Measurements from ENCODE around the gene OAS1. TPM values are rescaled to one million over a fixed set of nuclear protein-coding genes. Genes with fewer than 3 reads are reported as not detected.
"Not testable (repeated sequence)": the region's sequence is repeated elsewhere in the genome, so short reads cannot be mapped to it uniquely, and the experiment has no call there.

Gene OAS1
- total RNA-seq, 1 donor from 2014 or later, result 29.0 TPM

GRCh38 chr12:112900298-112901145 lies 6.2 kb upstream of the OAS1 start:
- peak in 1 of 2 donors; percentile 66 for DNase-seq (ENCODE audit: low read depth in 2 of 2)

DNA sequence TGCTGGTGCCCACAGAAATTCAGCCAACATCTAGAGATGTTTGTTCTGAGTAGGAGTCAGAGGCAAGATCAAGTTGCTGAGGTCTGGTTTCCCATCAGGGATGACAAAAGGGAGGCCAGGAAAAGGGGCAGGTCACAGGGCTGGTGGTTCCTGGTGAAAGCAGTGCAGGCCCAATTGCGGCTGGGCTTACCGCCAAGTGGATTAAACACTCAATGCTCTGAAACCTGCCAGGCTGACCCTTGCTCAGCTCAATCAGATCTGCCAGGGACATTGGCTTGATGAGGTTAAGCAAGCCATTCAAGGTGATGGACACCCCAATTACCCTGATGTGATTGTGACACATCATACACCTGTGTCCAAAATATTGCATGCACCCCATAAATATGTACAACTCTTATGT lies 5.5 kb upstream of the OAS1 start:
- peak in 1 of 2 donors; percentile 67 for DNase-seq (ENCODE audit: low read depth in 2 of 2)

DNA sequence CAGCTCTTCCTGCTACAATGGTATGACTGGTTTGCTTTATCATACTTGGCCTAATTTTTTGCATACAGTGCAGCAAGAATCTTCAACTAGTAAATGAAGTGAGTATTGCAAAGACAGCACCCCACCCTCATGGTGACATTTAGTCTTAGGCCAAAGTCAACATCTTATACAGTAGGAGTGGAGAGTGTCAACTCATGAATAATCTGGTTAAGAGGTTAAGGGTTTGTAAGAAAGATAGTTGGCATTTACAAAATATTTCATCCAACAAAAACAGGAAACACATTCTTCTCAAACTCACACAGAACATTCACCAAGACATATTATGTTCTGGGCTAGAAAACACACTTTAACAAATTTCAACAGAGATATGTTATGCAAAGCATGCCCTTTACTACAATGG lies 2.2 kb upstream of the OAS1 start:
- DNase-seq (ENCODE audit: low read depth in 2 of 2), result peak in 1 of 2 donors; percentile 50

GRCh38 chr12:112905451-112906089 lies 1.2 kb upstream of the OAS1 start:
- DNase-seq (ENCODE audit: low read depth in 2 of 2), result peak in 1 of 2 donors; percentile 30

DNA sequence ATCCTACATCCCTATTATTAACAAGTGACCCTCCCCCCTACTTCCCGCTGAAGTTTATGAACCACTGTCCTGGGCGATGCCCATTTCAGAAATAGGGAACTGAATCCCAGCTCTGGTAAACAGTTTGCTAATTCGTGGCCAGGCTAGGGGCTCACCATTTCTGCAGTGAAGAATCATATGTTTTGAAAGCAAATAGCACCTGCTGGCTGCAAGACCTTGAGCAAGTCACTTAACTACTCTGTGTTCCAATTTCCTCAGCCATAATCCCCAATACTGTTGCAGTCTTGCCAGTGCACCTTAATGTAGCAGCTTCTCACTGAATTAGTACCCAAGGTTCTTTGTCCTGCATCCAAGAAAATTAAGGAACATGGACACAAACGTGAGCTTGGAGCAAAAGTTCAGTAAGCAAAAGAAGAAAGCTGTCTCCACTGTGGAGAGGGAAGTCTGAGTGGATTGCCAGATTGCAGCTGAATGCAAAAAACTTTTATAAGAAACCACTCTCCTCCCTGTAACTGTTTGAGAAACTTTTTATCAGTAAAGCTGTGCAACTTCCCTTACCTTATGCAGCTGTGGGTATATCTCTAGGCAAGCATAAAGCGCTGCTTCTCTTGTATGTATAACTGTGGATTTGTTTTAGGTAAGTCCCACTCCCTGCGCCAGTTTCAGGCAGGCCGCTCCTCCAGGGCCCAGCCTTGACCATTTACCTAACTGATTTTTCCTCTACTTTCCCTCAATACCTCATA lies 824 bp downstream of the OAS1 start:
- DNase-seq (ENCODE audit: low read depth in 2 of 2), result no peak

DNA sequence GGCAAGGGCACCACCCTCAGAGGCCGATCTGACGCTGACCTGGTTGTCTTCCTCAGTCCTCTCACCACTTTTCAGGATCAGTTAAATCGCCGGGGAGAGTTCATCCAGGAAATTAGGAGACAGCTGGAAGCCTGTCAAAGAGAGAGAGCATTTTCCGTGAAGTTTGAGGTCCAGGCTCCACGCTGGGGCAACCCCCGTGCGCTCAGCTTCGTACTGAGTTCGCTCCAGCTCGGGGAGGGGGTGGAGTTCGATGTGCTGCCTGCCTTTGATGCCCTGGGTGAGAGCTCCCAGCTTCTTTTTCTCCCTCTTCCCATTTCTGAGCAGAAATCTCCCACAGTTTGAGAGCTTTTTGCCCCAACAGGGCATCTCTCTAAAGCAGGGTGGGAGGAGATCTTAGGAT lies 1.8 kb downstream of the OAS1 start:
- peak in 1 of 2 donors; percentile 16 for DNase-seq (ENCODE audit: low read depth in 2 of 2)

- no peak for DNase-seq (ENCODE audit: low read depth in 2 of 2)
Measured at GRCh38 chr12:112909693-112910092, 2.9 kb downstream of the OAS1 start.

- no peak for DNase-seq (ENCODE audit: low read depth in 2 of 2)
Measured at GRCh38 chr12:112913038-112913688, 6.4 kb downstream of the OAS1 start.

DNA sequence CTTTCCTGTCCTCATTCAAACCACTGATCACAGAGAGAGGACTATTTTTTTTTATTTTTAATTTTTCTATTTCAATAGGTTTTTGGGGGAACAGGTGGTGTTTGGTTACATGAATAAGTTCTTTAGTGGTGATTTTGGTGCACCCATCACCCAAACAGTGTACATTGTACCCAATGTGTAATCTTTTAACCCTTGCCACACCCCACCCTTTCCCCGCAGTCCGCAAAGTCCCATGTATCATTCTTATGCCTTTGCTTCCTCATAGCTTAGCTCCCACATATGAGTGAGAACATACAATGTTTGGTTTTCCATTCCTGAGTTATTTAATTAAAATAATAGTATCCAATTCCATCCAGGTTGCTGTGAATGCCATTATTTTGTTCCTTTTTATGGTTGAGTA lies 7.1 kb downstream of the OAS1 start:
- DNase-seq (ENCODE audit: low read depth in 2 of 2), result not testable (repeated sequence)

DNA sequence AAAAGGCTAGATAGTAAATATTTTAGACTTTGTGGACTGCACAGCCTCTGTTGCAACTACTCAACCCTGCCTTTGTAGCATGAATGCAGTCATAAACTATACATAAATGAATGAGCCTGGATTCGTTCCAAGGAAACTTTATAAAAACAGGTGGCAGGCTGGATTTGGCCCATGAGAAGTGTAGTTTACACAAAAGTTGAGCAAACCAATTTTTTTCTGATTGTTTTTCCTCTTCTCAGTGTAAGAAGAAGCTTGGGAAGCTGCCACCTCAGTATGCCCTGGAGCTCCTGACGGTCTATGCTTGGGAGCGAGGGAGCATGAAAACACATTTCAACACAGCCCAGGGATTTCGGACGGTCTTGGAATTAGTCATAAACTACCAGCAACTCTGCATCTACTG lies 9.5 kb downstream of the OAS1 start:
- DNase-seq (ENCODE audit: low read depth in 2 of 2), result peak; percentile 61 to 64

DNA sequence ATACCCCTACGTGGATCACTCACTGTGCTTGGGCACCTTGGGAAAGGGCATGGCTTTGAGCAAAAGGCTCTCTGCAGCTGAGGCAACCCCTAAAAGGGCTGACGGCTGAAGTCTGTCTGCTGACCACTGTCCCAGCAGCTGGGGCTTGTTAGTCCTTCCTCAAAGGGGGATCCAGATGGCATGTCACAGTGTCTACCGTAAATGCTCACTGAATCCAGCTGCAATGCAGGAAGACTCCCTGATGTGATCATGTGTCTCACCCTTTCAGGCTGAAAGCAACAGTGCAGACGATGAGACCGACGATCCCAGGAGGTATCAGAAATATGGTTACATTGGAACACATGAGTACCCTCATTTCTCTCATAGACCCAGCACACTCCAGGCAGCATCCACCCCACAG lies 12.4 kb downstream of the OAS1 start:
- DNase-seq (ENCODE audit: low read depth in 2 of 2), result no peak

- DNase-seq (ENCODE audit: low read depth in 2 of 2), result no peak
Measured at GRCh38 chr12:112924986-112925385, 18.2 kb downstream of the OAS1 start.

DNA sequence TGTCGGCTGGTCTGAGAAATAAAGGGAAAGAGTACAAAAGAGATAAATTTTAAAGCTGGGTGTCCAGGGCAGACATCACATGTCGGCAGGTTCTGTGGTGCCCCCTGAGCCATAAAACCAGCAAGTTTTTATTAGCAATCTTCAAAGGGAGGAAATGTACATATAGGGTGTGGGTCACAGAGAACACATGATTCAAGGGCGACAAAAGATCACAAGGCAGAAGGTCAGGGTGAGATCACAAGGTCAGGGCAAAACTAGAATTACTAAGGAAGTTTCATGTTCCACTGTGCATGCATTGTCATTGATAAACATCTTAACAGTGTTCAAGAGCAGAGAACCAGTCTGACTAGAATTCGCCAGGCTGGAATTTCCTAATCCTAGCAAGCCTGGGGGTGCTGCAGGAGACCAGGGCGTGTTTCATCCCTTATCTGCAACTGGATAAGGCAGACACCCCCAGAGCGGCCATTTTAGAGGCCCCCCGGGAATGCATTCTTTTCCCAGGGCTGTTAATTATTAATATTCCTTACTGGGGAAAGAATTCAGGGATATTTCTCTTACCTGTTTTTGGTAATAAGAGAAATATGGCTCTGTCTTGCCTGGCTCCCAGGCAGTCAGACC lies 19.8 kb downstream of the OAS1 start:
- DNase-seq (ENCODE audit: low read depth in 2 of 2), result not testable (repeated sequence)

DNA sequence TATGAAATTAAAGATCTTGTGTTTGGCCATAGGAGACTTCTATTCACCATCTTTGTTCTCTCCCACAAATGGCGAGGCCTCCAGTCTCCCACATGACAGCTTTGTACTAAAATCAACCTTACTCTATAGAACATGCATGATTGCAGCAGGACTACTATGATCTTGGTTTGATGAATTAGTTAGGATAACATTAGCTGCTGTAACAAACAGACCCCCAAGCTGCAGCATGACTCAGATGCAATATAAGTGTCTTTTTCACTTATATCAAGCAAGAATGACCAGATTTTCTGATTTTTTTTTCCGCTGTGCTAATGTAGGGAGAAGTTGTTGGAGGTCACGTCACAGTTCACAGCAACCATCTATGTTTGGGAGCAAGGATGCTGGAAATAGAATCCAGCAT lies 20.7 kb downstream of the OAS1 start:
- no peak for DNase-seq (ENCODE audit: low read depth in 2 of 2)

DNA sequence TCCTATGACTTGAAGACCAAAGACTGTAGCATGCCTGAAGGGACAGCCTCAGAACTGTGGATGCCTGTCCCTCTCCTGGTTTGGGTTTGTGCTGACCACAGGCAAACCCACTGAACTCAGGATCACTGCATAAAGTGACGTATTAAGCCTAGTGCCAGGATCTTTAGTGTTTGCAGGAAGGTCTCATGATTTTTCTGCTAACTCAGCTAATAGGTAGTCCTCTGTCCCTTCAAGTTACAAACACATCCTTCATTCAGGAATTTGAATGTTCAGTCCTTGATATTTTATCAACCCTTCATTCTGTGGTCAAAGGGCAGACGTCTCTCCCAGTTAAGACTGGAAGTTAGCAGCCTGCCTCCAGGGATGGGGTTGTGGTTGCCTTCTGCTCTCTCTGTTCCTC lies 21.2 kb downstream of the OAS1 start:
- no peak for DNase-seq (ENCODE audit: low read depth in 2 of 2)

DNA sequence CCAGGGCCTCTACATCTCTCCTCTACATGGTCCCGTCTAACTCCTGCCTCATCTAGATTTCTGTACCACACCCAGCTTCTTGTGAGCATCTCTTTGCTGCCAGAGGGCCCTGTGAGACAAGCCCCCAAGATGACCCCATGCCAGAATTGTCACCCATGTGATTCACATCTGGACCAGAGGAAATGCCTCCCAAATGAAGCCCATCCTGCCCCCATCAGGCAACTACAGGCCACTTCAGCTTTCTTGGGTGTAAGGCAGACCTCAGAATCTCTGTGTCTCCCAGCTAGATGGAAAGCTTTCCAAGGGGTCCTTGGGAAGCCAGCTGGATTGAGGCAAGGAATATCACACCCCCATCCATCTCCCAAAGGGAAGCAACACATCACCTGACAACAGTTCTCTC lies 22.2 kb downstream of the OAS1 start:
- DNase-seq (ENCODE audit: low read depth in 2 of 2), result no peak

GRCh38 chr12:112929715-112930114 lies 23.0 kb downstream of the OAS1 start:
- no peak for DNase-seq (ENCODE audit: low read depth in 2 of 2)

DNA sequence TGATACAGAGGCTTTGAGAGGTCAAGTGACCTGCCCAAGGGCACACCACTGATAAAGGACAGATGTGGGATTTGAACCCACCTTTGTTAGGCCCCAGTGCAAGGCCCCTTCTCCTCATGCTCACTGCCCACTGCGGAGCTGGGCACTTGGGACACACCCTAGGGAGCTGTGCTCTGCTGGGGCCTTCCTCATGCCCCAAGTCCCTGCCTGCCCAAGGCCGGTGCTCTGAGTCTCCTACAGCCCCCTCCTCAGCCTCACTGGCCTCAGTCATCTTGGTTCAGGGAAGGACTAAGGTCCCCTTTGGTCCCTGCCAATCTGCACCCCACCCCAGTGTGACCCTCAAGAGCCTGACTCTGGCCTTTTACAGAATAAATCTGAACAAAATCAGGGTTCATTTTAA lies 23.6 kb downstream of the OAS1 start:
- no peak for DNase-seq (ENCODE audit: low read depth in 2 of 2)

- no peak for DNase-seq (ENCODE audit: low read depth in 2 of 2)
Measured at GRCh38 chr12:112932485-112933128, 25.8 kb downstream of the OAS1 start.

DNA sequence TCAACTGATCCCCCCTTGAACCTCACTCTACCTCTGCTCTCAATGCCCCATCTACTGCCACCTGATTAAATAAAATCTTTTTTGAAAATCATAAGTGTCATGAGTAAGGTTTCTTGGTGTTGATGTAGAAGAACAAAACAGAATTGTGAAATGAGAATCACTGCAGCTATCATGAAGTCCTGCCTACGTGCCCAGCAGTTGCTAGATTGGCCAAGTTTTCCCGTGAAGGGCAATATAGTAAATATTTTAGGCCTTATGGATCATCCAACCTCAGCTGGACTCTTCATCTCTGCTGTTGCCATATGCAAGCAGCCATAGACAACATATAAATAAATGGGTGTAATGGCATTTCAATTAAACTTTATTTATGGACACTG lies 26.4 kb downstream of the OAS1 start:
- no peak for DNase-seq (ENCODE audit: low read depth in 2 of 2)

DNA sequence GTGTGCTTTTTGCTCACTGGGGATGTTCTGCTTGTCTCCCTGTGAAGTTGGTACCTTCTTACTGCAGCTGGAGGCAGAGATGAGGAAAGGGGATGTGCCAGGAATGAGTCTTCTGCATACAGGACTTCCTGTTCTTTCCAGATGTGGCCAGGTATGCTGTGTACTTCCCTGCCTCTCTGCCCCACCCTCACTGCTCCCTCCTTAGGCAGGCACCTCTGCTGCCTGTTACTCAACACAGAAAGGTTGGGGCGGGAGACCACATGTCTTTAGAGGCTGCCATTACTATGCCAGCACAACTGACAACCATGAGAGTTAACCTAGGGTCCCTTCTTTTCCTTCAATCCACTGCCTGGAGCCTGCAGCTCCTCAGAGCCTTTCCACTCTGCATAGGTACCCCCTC lies 29.5 kb downstream of the OAS1 start:
- DNase-seq (ENCODE audit: low read depth in 2 of 2), result no peak
